GM13977 (cell line): Measurements from ENCODE around the gene PLOD1.
"Not testable (repeated sequence)": the region's sequence is repeated elsewhere in the genome, so short reads cannot be mapped to it uniquely, and the experiment has no call there.

Experiments
- DNase-seq: peaks from one replicate; pipeline ENCODE4 v3.0.0; 2012; ENCODE audit warnings: low spot score
- in situ Hi-C: fragments of 300-500 bp; cut with MboI; formaldehyde crosslinking; loops from one replicate; pipeline ENCODE4 v1.12.0; 2022; ENCODE audit warnings: low sequenced_read_pairs, low pct_unique_long_range_greater_than_20kb, mixed read lengths, inconsistent platforms; ENCODE audit not compliant: unreplicated experiment
- TF ChIP-seq, protein P1 (sequence below): IDR thresholded peaks from 2 replicates; pipeline ENCODE4 v1.5.1; 2012; ENCODE audit warnings: mild to moderate bottlenecking, control low read depth; ENCODE audit not compliant: insufficient read depth; ENCODE audit errors: extremely low read depth, missing control alignments

Gene PLOD1

DNA sequence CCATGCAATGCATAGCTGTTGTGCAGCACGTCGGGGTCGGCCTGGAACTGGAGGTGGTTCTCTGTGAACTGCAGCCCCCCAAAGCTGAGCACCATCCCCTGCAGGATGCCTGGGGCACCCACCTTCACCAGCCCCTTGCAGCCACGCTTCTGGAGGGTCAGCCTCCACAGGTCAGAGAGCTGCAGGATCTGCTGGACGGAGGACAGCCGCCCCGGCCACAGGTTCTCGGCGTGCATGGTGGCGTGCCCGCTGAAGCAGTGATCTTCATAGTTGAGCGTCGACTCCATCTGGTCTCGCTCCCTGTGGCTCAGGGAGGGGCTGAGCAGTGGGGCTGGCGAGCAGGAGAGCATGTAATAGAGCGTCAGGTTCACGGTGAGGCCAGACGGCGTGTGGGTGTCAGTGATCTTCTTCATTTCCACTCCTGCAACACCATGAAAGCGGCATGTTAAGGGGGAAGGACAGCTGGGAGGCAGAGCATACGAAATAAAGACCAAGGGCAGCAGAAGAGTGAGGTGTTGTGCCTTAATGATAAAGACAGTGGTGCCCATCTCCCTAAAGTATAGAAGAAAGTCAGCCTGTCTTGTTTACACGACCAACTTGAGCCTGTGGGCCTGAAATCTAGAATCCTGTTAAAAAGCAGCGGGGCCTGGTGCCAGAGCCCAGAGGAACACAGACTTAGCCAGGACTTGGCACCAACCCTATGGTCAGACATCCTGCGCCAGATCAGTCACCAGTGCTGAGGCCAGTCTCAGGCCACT is 11.3 kb upstream of the PLOD1 start:
- TF ChIP-seq, protein P1, sequence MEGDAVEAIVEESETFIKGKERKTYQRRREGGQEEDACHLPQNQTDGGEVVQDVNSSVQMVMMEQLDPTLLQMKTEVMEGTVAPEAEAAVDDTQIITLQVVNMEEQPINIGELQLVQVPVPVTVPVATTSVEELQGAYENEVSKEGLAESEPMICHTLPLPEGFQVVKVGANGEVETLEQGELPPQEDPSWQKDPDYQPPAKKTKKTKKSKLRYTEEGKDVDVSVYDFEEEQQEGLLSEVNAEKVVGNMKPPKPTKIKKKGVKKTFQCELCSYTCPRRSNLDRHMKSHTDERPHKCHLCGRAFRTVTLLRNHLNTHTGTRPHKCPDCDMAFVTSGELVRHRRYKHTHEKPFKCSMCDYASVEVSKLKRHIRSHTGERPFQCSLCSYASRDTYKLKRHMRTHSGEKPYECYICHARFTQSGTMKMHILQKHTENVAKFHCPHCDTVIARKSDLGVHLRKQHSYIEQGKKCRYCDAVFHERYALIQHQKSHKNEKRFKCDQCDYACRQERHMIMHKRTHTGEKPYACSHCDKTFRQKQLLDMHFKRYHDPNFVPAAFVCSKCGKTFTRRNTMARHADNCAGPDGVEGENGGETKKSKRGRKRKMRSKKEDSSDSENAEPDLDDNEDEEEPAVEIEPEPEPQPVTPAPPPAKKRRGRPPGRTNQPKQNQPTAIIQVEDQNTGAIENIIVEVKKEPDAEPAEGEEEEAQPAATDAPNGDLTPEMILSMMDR, result no peak
- in situ Hi-C loops, result no loop called here
- DNase-seq, result no peak

DNA sequence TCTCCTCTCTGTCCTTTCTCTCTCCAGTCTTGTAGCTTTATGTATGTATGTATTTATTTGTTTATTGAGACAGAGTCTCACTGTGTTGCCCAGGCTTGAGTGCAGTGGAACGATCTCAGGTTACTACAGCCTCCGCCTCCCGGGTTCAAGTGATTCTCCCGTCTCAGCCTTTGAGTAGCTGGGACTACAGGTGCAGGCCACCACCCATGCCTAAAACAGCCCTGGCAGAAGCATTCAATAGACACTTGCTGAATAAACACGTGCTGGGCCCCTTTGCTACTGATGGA is 10.7 kb upstream of the PLOD1 start:
- TF ChIP-seq, protein P1, result no peak
- DNase-seq, result no peak
- in situ Hi-C loops, result no loop called here

DNA sequence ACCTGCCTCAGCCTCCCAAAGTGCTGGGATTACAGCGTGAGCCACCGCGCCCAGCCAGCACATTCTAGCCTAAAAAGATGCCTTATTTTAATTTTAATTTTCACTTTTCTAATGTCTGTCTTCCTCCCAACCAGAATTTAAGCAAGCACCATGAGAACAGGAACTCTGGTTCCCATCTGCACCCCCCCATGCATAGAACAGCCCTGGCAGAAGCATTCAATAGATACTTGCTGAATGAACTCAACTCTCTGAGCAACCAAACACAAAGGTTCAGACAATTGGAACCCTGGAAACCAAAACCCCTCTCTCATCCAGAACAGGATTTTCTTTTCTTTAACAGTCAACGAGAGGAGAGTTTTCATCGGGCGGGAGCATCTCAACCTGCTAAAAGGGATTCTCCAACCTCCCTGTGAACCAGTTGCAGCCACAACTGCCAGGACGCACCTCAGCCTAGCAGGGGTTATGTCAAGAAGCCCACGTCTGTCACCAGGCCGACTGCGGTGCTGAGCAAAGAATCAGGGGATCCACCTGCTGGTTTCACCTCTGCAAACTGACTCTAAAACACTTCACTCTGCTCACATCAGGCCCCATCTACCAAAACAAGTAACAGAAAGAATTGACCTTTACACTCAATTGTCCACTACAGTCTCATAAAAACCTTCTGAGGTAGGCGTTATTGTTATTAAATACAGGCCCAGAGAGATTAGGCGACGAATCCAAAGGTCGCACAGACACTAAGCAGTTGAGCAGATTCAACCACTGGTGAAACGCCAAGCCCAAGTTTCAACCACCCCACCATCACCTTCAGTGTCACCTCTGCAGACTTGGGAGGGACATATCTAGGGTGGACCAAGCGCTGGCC is 10.0 kb upstream of the PLOD1 start:
- DNase-seq, result peak; percentile 66
- TF ChIP-seq, protein P1, result no peak
- in situ Hi-C loops, result no loop called here

DNA sequence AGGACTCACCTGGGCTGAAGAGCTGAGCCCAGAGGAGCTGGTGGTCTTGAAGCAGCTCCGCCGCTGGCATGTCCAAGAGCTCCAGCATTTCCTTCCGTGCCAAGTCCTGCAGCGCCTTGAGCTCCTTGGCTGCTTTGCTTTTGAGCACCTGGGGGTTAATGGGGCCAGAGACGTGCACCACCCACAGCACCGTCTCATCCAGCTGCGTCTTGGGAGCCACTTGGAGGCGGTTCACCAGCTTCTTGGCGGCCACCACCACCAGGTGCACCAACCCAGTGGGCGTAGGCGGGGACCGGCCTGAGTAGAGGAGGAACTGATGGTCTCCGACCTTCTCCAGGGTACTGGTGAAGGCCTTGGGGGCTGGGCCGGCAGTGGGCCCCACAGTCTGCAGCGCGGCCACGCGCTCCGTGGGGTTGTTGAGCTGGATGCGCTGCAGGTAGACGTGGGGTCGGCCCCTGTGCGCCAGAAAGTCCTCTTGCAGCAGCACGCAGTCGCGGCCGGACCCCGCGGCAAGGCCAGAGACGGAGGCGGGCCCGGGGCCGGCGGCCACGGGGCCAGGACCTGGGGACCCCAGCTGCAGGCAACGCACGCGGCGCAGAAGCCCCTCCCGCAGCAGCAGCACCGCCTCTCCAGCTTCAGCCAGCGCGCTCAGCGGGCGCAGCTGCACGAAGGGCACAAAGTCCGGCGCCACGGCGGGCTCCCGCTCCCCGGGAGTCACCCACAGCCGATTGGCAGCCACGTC is 9.2 kb upstream of the PLOD1 start:
- in situ Hi-C loops, DNase-seq: not testable (repeated sequence)

DNA sequence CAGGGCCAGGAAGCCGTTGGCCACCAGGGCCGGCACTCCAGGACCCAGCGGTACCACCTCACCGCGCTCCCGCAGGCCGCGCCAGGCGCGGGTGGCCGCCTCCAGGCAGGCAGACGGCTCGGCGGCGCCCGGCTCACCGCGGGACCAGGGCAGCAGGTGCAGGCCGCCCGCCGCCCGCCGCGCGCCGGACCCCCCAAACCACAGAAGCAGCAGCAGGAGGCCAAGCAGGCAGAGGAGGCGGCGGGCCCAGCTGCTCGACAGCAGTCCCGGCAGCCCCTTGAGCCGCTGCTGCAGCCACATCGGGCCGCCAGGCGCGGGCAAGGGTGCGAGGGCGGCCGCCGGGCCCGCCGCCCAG is 8.6 kb upstream of the PLOD1 start:
- in situ Hi-C loops, result no loop called here

DNA sequence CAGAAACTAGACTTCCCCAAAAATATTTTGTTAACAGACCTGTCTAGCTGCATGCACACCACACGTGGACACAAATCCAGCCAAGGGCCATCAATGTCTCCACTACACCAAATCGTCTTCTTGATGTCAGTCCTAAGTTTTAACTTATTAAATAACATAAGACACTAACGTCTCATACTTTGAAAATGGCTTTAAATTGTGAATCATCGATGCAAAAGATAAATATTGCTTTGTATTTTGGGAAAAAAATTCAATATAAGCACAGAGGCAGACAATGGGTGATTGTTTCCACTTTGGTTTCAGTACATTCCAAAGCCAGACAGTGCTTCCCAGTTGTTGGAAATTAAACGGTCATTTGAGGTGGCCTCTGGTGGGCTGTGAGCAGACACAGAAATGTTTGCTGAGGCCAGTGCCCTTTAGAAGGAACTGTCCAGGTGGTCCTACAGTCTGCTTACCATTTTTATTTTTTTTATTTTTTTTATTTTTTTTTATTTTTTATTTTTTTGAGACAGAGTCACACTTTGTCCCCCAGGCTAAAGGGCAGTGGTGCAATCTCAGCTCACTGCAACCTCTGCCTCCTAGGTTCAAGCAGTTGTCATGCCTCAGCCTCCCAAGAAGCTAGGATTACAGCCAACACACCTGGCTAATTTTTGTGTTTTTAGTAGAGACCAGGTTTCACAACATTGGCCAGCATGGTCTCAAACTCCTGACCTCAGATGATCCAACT is 6.5 kb upstream of the PLOD1 start:
- in situ Hi-C loops, result no loop called here
- no peak for DNase-seq
- TF ChIP-seq, protein P1, result no peak

More for the DNA sequence above, 8.6 kb upstream of the PLOD1 start:
- DNase-seq, result no peak
- TF ChIP-seq, protein P1, result no peak
